GM23338 (cell line): Measurements from ENCODE around the gene ATL3. TPM values are rescaled to one million over a fixed set of nuclear protein-coding genes. Genes with fewer than 3 reads are reported as not detected.

ENCODE experiments used
- ATAC-seq: fragments of 200-7000 bp; cut with Tn5 transposase; 3 replicates; pipeline ENCODE4 v1.9.1; 2020
- DNase-seq: peaks from one replicate; pipeline ENCODE4 v3.0.0-alpha.2; 2015; ENCODE audit warnings: low spot score
- H2AFZ ChIP-seq: fragments of 200-600 bp; sonication (generic); 2 replicates; pipeline ENCODE4 v1.8.0; 2016; ENCODE audit warnings: antibody characterized with exemption, mild to moderate bottlenecking, moderate library complexity
- H3F3A ChIP-seq: fragments of 200-600 bp; sonication (generic); replicated peaks from 2 replicates; pipeline ENCODE4 v1.8.0; 2017; ENCODE audit warnings: antibody characterized with exemption, mixed run types, low read depth
- H3K27ac ChIP-seq: fragments of 200-600 bp; sonication (generic); 2 replicates; pipeline ENCODE4 v1.6.1; 2016; ENCODE audit warnings: low read depth
- H3K27me3 ChIP-seq: fragments of 200-600 bp; sonication (generic); 2 replicates; pipeline ENCODE4 v1.8.0; 2016; ENCODE audit warnings: mild to moderate bottlenecking, mixed run types, moderate library complexity; ENCODE audit not compliant: insufficient read depth
- H3K36me3 ChIP-seq: fragments of 200-600 bp; sonication (generic); 2 replicates; pipeline ENCODE4 v1.8.0; 2016; ENCODE audit warnings: mild to moderate bottlenecking; ENCODE audit not compliant: insufficient read depth
- H3K4me1 ChIP-seq: fragments of 200-600 bp; sonication (generic); 2 replicates; pipeline ENCODE4 v1.8.0; 2016; ENCODE audit warnings: mild to moderate bottlenecking, moderate library complexity; ENCODE audit not compliant: insufficient read depth
- H3K4me2 ChIP-seq: fragments of 200-600 bp; sonication (generic); 2 replicates; pipeline ENCODE4 v1.7.1; 2017; ENCODE audit warnings: mixed run types
- H3K4me3 ChIP-seq: fragments of 200-600 bp; sonication (generic); 2 replicates; pipeline ENCODE4 v1.6.1; 2016; ENCODE audit warnings: mixed run types
- H3K79me2 ChIP-seq: fragments of 200-600 bp; sonication (generic); replicated peaks from 2 replicates; pipeline ENCODE4 v1.8.0; 2017; ENCODE audit warnings: mild to moderate bottlenecking; ENCODE audit not compliant: insufficient read depth
- H3K9me2 ChIP-seq: fragments of 200-600 bp; sonication (generic); 2 replicates; pipeline ENCODE4 v1.8.0; 2017; ENCODE audit not compliant: insufficient read depth
- H4K20me1 ChIP-seq: fragments of 200-600 bp; sonication (generic); replicated peaks from 2 replicates; pipeline ENCODE4 v1.8.0; 2017; ENCODE audit warnings: mild to moderate bottlenecking; ENCODE audit not compliant: insufficient read depth
- H3K27ac Mint-ChIP-seq: 2 replicates; pipeline ENCODE4 v1.8.0; 2020; ENCODE audit warnings: inconsistent platforms, mild to moderate bottlenecking, moderate library complexity, mixed read lengths
- H3K27me3 Mint-ChIP-seq: 3 replicates; pipeline ENCODE4 v1.8.0; 2022; ENCODE audit warnings: low read depth, mild to moderate bottlenecking, moderate library complexity, mixed read lengths, inconsistent platforms; ENCODE audit not compliant: insufficient read depth, poor library complexity
- H3K36me3 Mint-ChIP-seq: 3 replicates; pipeline ENCODE4 v1.8.0; 2021; ENCODE audit warnings: low read depth, mild to moderate bottlenecking, inconsistent platforms, moderate library complexity, mixed read lengths
- H3K4me1 Mint-ChIP-seq: 3 replicates; pipeline ENCODE4 v1.8.0; 2020; ENCODE audit warnings: mild to moderate bottlenecking, inconsistent platforms, mixed read lengths
- H3K4me3 Mint-ChIP-seq: 3 replicates; pipeline ENCODE4 v1.8.0; 2021; ENCODE audit warnings: moderate library complexity, mild to moderate bottlenecking, inconsistent platforms, mixed read lengths
- H3K9me3 Mint-ChIP-seq: 3 replicates; pipeline ENCODE4 v1.8.0; 2020; ENCODE audit warnings: moderate library complexity, mild to moderate bottlenecking, inconsistent platforms, mixed read lengths
- CREB1 ChIP-seq: fragments of 250-450 bp; sonication (Bioruptor Pico); IDR thresholded peaks from 2 replicates; pipeline ENCODE4 v1.5.0; 2020; ENCODE audit warnings: low read depth, mild to moderate bottlenecking, moderate library complexity
- ETS1 ChIP-seq: IDR thresholded peaks from 2 replicates; pipeline ENCODE4 v1.6.1; 2016; ENCODE audit warnings: antibody characterized with exemption
- EZH2 ChIP-seq: fragments of 200-600 bp; sonication (generic); IDR thresholded peaks from one replicate; pipeline ENCODE4 v1.8.0; 2017; ENCODE audit warnings: antibody characterized with exemption, mild to moderate bottlenecking, low read depth; ENCODE audit not compliant: unreplicated experiment
- EZH2phosphoT487 ChIP-seq: fragments of 200-600 bp; sonication (generic); IDR thresholded peaks from one replicate; pipeline ENCODE4 v1.8.1; 2018; ENCODE audit warnings: antibody characterized with exemption; ENCODE audit not compliant: unreplicated experiment
- JUNB ChIP-seq: IDR thresholded peaks from one replicate; pipeline ENCODE4 v1.6.1; 2016; ENCODE audit warnings: antibody characterized with exemption; ENCODE audit not compliant: unreplicated experiment
- NANOG ChIP-seq: IDR thresholded peaks from 2 replicates; pipeline ENCODE4 v1.6.1; 2016; ENCODE audit warnings: antibody characterized with exemption, borderline replicate concordance
- POLR2AphosphoS5 ChIP-seq: IDR thresholded peaks from 2 replicates; pipeline ENCODE4 v1.6.1; 2016; ENCODE audit warnings: antibody characterized with exemption, low read depth
- STAT1 ChIP-seq: IDR thresholded peaks from one replicate; pipeline ENCODE4 v1.6.1; 2016; ENCODE audit warnings: antibody characterized with exemption; ENCODE audit not compliant: unreplicated experiment
- ZNF114 ChIP-seq: fragments of 250-450 bp; sonication (Bioruptor Pico); IDR thresholded peaks from 2 replicates; pipeline ENCODE4 v1.5.0; 2020; ENCODE audit warnings: mild to moderate bottlenecking, moderate library complexity
- ZNF331 ChIP-seq: fragments of 250-450 bp; sonication (Bioruptor Pico); IDR thresholded peaks from 2 replicates; pipeline ENCODE4 v1.5.0; 2020; ENCODE audit warnings: low read depth, mild to moderate bottlenecking, moderate library complexity
- polyA plus RNA-seq: library from polyadenylated mRNA; unstranded; fragments of >200 nt; fragmentation: Nextera tagmentation; extraction: Ambion mirVana; gene quantifications from 2 replicates; pipeline ENCODE4 v1.2.1, GENCODE V29; 2016
- total RNA-seq: library from RNA; depleted of rRNA; stranded (reverse); fragments of >200 nt; shearing (Covaris generic); gene quantifications from 2 replicates; pipeline ENCODE4 v1.2.3, GENCODE V29; 2014
- TF ChIP-seq, protein P1 (sequence below): IDR thresholded peaks from one replicate; pipeline ENCODE4 v1.6.1; 2018; ENCODE audit warnings: antibody characterized with exemption; ENCODE audit not compliant: unreplicated experiment

ATL3 gene
- total and polyA plus RNA-seq, 2 experiments from 2014 or later = 6.8 to 20.4 TPM

DNA sequence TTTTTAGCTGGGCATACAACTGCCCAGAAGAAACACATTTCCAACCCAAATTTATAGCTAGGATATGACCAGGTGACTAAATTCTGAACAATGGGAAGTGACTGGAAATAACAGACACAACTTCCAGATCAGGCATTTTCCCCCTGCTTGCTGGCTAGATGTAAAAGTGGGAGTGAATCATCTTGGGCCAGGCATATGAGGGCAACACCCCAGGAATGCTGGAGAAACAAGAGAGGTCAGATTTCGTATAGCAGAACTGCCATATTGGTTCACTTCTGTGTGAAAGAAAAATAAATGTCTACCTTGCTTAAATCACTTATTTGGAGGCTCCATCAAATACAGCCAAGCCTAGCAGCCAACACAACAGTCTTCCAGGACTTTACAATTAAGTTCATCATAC lies 7.4 kb downstream of the ATL3 start:
- TF ChIP-seq ZNF114 (no peak), JUNB (no peak), ETS1 (no peak), NANOG (no peak), ZNF331 (no peak)

GRCh38 chr11:63660972-63661371 lies 10.2 kb downstream of the ATL3 start:
- Mint-ChIP-seq H3K9me3 (no peaks in the 10 kb centered on the region), H3K27ac (no peak overlapping the region), H3K4me3 (no peak overlapping the region), H3K36me3 (peaks cover 8% of the 10 kb centered on the region; the same call in 2 of the 3 replicates), H3K4me1 (no peaks in the 10 kb centered on the region), H3K27me3 (peaks cover 4% of the 10 kb centered on the region)
- ATAC-seq (no peak), DNase-seq (no peak)
- Histone ChIP-seq H3K79me2 (peaks cover 68% of the 10 kb centered on the region), H3K4me3 (no peak overlapping the region), H3F3A (no peaks in the 10 kb centered on the region), H4K20me1 (peaks cover 18% of the 10 kb centered on the region), H2AFZ (no peak overlapping the region), H3K9me2 (no peaks in the 10 kb centered on the region), H3K27ac (no peak overlapping the region), H3K36me3 (no peaks in the 10 kb centered on the region), H3K27me3 (no peaks in the 10 kb centered on the region), H3K4me2 (no peak overlapping the region), H3K4me1 (no peaks in the 10 kb centered on the region)
- no peak for TF ChIP-seq EZH2phosphoT487
- TF ChIP-seq EZH2 = no peak
- TF ChIP-seq, protein P1, sequence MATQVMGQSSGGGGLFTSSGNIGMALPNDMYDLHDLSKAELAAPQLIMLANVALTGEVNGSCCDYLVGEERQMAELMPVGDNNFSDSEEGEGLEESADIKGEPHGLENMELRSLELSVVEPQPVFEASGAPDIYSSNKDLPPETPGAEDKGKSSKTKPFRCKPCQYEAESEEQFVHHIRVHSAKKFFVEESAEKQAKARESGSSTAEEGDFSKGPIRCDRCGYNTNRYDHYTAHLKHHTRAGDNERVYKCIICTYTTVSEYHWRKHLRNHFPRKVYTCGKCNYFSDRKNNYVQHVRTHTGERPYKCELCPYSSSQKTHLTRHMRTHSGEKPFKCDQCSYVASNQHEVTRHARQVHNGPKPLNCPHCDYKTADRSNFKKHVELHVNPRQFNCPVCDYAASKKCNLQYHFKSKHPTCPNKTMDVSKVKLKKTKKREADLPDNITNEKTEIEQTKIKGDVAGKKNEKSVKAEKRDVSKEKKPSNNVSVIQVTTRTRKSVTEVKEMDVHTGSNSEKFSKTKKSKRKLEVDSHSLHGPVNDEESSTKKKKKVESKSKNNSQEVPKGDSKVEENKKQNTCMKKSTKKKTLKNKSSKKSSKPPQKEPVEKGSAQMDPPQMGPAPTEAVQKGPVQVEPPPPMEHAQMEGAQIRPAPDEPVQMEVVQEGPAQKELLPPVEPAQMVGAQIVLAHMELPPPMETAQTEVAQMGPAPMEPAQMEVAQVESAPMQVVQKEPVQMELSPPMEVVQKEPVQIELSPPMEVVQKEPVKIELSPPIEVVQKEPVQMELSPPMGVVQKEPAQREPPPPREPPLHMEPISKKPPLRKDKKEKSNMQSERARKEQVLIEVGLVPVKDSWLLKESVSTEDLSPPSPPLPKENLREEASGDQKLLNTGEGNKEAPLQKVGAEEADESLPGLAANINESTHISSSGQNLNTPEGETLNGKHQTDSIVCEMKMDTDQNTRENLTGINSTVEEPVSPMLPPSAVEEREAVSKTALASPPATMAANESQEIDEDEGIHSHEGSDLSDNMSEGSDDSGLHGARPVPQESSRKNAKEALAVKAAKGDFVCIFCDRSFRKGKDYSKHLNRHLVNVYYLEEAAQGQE = no peak
- TF ChIP-seq ETS1 = no peak
- no peak for TF ChIP-seq ZNF114
- no peak for TF ChIP-seq STAT1
- TF ChIP-seq CREB1 (CRISPR knock-in tag) = no peak
- TF ChIP-seq ZNF331 = no peak
- no peak for TF ChIP-seq POLR2AphosphoS5
- no peak for TF ChIP-seq NANOG

More for the DNA sequence above, 7.4 kb downstream of the ATL3 start:
- peaks cover 4% of the 10 kb centered on the region for H3K27me3 Mint-ChIP-seq
- no peak overlapping the region for H3K4me3 Mint-ChIP-seq
- Histone ChIP-seq H3K79me2 (peaks cover 97% of the 10 kb centered on the region), H3K4me3 (no peak overlapping the region), H2AFZ (no peak overlapping the region), H3K27me3 (no peaks in the 10 kb centered on the region), H3K9me2 (no peaks in the 10 kb centered on the region), H3K4me1 (0 out of 2 replicates have a peak, but pooled peaks cover 4% of the 10 kb centered on the region), H3K36me3 (no peaks in the 10 kb centered on the region), H3K27ac (no peak overlapping the region), H3F3A (no peaks in the 10 kb centered on the region), H4K20me1 (peaks cover 36% of the 10 kb centered on the region), H3K4me2 (no peak overlapping the region)
- no peak overlapping the region for H3K27ac Mint-ChIP-seq
- DNase-seq = no peak
- H3K4me1 Mint-ChIP-seq = peaks cover 5% of the 10 kb centered on the region; the same call in 2 of the 3 replicates
- no peaks in the 10 kb centered on the region for H3K36me3 Mint-ChIP-seq
- no peak for ATAC-seq
- no peaks in the 10 kb centered on the region for H3K9me3 Mint-ChIP-seq
